HG02885 (cell line): ENCODE data around the gene MMP23B.

Source experiments
- ATAC-seq: cut with Tn5 transposase; IDR thresholded peaks from one replicate; pipeline ENCODE4 v1.9.1; 2021; ENCODE audit warnings: mild to moderate bottlenecking; ENCODE audit not compliant: unreplicated experiment, poor library complexity

The MMP23B gene

DNA sequence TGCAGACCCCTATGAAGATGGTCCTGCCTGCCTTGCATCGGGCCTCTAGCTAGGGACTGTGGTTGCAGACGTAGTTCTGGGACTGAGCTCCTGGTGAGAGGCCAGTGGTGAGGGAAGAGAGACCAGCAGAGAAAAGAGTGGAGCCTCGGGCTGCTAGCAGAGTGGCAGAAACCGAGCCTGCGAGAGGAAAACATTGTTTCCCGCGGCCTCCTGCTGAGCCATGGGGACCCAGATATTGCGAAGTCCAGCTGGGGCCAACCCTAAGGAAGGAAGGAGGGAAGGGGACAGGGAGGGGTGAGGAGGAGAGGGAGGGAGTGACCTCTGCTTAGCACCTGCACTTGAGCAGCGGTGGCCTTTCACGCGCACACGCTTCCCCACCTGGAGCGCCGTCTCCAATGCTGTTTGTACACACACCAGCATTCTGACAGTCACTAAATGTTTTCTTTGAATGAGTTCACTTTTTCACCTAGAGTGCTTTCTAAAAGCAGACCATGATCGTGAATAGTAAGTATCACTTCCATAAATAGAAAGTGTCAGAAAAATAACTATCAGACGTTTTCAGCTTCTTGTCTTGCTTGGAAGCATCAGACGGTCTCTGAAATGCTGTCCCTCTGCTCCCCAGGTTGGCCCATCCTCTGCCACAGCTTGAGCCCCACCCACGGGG, 29.5 kb upstream of the MMP23B start:
- no peak for ATAC-seq

DNA sequence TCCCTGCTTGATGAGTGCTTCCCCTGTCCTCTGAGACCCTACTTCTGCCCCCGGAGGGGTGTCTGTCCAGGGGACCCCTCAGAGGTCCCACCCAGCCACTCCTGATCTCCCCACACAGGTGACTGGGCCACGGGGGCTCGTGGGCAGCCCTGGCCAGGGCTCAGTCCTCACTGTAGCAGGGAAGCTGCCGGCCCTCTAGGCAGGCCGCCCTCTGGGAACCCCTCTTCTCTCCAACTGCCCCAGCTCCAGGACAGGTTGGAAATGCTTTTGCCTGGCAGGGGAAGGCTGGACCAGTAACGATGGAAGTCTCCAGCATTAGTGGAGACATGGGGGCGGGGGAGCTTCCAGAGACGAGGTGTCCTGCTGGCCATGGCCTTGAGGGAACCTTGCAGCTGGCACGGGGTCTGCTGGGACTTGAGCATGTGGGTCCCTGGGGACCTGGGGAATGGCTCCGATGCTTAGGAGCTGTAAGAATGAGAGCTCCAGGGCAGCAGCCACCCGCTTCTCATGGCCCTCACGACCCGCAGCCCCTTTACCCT, 28.9 kb upstream of the MMP23B start:
- ATAC-seq = no peak

DNA sequence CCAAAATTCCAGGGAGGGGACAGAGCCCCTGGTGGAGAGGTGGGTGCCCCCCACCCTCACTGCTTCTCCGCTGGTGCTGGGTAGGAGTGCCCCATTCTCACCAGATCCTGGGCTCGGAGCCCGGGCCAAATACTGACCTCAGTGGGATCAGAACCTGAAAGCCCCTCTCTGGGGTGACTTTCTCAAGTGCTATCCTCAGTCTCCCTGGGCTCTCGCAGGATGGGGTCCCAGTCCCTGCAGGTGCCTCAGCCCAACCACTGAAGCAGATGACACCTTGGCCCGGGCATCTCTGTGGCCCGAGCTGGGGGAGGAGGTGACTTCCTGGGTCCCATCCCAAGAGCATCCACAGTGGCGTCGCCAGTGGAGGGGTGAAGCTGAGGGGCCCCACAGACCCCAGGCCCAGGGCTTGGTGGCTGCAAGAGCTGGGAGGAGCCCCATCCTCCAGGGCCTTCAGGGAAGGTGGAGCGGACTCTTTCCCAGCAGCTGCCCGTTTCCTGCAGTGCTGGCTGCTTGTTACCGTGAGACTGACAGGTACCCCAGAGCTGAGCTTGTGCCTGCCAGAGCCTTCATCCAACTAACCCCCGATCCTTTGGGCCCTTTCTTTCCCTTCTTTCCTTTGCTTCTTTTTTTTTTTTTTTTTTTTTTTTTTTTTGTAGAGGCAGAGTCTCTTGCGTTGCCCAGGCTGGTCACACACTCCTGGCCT, 28.2 kb upstream of the MMP23B start:
- no peak for ATAC-seq

DNA sequence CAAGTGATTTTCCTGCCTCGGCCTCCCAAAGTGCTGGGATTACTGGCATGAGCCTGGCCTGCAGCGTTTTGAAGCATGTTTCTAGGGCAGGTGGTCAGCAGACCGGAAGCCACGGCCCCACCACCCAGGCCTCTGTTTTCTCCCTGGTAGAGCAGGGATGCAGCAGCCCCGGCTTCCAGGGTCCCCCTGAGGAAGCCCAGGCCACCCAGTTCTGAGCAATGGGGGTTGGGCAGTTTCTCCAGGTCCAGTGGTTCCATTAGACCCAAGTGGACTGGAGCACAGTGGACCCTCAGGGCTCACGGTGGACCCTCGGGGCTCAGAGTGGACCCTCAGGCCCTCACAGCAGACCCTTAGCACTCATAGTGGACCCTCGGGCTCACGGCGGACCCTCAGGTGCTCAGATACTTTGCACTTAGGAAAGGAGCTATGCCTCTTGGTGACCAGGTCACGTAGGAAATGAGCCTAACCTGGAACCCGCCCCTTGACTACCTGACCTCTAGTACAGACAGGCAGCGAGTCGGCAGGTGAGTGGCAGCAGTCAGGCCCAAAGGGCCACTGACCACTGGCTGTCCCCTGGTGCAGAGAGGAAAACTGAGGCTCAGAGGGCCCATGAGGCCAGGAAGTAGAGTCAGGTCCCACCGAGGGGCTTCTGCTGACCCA, 27.5 kb upstream of the MMP23B start:
- ATAC-seq = no peak

DNA sequence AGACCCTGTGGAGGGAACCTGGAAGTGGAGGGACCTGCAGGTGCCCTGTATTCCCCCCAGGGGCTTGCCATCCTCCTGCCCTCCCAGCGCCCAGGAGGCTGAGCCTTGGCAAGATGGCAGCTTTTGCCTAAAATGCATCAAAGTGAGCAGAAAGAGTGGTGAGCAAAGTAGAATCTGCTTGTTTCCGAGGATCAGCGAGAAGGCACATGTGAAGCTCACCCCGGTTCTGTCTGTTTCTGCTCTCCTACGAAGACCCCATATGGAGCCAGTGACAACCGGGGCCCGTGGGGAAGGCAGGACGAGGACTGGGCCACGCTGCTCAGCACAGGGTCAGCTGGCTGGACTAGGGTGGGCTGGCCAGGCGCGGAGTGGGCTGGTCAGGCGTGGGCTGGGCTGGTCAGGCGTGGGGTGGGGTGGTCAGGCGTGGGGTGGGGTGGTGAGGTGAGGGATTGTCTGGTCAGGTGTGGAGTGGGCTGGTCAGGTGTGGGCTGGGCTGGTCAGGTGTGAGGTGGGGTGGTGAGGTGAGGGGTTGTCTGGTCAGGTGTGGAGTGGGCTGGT, 26.9 kb upstream of the MMP23B start:
- no peak for ATAC-seq

DNA sequence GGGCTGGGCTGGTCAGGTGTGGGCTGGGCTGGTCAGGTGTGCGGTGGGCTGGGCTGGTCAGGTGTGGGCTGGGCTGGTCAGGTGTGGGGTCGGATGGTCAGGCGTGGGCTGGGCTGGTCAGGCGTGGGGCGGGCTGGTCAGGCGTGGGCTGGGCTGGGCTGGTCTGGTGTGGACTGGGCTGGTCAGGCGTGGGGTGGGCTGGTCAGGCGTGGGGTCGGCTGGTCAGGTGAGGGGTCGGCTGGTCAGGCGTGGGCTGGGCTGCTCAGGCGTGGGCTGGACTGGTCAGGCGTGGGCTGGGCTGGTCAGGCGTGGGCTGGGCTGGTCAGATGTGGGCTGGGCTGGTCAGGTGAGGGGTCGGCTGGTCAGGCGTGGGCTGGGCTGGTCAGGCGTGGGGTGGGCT, 26.2 kb upstream of the MMP23B start:
- ATAC-seq = no peak

DNA sequence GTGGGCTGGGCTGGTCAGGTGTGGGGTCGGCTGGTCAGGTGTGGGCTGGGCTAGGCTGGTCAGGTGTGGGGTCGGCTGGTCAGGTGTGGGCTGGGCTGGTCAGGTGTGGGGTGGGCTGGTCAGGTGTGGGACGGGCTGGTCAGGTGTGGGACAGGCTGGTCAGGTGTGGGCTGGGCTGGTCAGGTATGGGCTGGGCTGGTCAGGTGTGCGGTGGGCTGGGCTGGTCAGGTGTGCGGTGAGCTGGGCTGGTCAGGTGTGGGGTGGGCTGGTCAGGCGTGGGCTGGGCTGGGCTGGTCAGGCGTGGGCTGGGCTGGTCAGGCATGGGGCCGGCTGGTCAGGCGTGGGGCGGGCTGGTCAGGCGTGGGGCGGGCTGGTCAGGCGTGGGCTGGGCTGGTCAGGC, 25.7 kb upstream of the MMP23B start:
- ATAC-seq = no peak

DNA sequence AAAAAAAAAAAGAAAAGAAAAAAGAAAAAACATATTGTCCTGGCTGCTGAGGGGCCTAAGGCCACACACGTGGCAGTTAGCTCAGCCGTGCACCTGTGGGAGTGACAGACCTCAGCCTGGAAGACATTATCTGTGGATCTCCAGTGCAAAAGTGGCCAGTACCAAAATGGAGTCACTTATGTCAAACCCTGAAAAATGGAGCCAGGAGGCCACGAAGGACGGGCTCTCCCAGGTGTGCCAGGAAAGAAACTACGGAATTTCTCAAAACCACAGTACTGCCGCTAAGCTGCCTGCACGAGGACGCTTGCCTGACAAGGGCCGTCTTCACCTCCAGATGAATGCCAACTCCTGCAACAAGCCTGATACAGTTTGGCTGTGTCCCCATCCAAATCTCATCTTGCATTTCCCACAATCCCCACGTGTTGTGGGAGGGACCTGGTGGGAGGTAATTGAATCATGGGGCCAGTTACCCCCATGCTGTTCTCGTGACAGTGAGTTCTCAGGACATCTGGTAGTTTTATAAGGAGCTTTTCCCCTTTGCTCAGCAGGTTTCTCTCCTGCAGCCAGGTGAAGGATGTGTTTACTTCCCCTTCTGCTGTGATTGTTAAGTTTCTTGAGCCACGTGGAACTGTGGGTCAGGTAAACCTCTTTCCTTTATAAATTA, 22.0 kb upstream of the MMP23B start:
- ATAC-seq = no peak

DNA sequence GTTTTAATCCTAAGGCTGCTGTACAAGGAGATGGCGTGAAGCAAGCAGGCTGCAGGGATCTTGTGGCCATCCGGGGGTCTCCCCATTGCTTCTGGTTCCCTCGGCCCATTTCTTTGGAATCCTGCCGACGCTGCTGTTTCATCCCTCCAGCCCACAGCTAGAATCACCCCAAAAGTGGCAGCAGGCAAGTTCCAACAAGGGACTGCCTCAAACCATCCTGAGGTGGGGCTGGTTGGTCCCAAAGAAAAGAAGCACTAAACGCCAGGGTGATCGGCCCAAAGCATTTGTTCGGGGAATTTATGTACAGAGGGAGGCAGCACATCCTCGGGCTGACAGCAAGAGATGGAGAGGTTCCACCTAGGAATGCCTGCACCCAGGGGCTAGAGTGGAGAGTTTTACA, 21.2 kb upstream of the MMP23B start:
- ATAC-seq = no peak

DNA sequence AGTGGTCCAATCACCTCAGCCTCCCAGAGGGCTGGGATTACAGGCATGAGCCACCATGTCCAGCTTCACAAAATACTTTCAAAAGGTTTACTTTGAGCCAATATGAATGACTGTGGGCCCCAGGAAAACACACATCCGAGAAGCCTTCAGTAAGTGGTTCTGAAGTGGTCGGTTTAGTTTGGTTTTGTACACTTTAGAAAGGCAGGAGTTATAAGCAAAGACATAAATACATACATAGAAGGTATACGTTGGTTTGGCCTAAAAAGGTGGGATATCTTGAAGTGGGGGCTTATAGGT, 19.9 kb upstream of the MMP23B start:
- ATAC-seq = no peak

DNA sequence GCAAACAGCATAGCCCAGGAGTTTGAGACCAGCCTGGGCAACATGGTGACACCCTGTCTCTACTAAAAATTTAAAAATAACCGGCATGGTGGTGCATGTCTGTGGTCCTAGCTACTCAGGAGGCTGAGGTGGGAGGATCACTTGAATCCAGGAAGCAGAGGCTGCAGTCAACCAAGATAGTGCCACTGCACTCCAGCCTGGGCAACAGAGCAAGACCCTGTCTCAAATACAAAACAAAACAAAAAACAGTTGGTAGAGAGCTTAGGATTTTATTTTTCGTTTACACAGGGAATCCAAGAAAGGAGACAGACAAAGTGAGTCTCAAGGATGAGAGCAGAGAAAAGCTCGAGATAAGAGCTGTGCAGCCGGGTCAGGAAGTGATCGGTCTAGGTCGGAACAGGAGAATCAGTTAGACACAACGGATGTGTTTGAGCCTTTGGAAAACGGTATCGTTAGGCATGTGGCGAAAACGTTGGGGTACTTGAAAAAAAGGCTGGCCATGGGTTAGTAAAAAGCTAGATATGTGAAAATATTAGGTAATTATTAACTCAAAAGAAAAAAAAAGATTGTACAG, 18.4 kb upstream of the MMP23B start:
- ATAC-seq = no peak

DNA sequence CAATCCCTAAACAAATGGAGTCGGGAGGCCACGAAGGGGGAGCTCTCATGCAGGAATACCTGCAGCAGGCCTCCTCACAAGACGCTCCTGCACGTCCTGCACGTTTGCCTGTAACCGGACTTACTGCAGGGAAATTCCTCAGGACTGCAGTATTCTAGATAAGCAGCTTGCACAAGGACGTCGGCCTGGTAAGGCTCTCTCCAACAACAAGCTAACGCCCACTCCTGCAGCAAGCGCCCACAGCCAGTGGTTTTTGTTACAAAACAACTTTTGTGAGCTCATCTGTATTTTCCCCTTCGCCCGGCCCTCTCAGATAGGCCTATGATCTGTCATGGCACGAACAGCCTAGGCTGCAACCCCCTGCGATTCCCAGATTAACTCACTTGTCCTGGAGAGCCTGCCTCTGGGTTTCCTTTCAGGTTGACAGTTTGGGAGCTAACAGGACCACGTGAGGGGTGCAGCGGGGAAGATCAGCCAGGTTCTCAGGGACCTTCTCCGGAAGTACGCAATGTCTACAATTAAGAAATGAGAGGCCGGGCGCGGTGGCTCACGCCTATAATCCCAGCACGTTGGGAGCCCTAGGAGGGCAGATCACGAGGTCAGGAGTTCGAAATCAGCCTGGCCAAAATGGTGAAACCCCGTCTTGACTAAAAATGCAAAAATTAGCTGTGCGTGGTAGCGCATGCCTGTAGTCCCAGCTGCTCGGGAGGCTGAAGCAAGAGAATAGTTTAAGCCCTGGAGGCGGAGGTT, 17.6 kb upstream of the MMP23B start:
- ATAC-seq = no peak

DNA sequence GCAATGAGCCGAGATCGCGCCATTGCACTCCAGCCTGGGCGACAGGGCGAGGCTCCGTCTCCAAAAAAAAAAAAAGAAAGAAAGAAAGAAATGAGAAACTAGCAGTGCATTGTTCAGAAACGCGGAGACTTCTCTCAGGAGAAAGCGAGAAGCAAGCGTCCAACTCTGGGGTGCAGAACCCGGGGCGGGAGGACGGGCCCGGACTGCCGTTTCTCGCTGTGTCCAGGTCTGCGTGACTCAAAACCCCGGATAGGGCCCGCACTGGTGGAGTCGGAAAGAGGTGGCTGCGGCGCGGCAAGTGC, 17.1 kb upstream of the MMP23B start:
- no peak for ATAC-seq

DNA sequence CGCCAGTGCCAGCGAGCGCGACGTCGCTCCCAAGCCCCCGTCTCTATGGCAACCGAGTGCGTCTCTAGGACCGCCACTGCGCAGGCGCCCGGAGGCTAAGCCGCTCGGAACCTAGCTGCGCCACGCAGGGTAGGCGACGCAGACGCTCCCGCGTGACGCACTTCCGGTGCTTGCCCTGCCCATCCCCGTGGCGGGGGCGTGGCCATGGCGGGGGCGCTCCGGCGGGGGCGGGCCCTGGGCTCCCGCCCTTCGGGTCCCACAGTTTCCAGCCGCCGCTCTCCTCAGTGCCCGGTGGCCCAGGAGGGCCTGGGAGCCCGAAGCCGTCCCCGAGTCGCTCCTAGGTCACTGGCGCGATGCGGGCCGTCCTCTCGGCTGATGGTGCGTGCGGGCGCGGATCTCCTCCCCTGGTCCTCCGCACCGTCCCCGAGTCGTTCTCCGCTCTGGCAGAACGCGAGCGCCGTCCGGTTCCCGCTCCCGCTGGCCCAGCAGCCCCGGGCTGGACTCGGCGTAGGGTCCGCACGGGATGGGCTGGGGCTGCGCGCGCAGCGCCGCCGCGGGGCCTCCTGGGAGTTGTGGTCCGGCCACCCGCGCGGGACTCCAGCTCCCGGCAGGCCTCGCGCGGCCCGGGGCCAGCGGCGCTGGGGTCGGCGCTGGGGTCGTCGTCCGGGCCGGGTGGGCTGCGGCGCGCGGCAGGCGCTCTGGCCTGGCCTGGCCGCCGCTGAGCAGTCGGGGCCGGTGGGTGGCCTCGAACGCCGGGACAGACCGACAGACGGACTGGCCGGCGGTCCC, 16.5 kb upstream of the MMP23B start, which contains the start of gene MIB2:
TSS of gene MIB2 (plus strand) at position 245 of the 789 bp plus-strand sequence. CDS start 7,953 bp downstream, outside the sequence.
- ATAC-seq = peak; percentile 86

DNA sequence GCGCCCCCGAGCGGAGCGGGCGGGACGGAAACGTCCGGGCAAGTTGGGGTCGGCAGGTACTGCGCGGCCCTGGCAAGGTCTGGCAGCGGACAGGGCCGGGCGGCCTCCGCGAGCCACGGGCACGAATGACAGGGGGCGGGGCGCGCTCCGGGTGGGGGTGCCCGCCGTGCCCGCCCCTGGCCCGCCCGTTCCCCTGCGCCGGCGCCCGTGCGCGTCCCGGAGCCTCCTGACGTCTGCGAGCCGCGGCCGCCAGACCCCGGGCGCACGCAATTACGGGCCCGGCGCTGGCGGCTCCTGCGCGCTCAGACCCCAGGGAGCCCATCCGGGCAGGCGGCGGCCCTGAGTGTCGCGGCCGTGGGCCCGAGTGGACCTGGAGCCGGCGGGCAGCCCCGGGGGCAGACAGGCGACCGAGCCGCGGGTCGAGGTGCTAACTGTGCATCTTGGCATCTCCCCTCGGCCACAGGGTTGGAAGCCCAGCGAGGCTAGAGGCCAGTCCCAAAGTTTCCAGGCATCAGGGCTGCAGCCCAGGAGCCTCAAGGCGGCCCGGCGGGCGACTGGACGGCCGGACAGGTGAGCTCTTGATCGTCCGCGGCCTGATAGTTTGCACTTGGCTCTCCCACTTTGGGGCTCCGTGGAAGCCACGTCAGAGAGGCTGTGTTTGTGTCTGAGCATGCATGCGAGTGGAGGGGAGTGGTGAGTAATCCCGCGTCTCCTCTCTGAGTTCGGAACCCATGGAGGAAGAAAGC, 15.8 kb upstream of the MMP23B start:
- peak; percentile 15 for ATAC-seq

DNA sequence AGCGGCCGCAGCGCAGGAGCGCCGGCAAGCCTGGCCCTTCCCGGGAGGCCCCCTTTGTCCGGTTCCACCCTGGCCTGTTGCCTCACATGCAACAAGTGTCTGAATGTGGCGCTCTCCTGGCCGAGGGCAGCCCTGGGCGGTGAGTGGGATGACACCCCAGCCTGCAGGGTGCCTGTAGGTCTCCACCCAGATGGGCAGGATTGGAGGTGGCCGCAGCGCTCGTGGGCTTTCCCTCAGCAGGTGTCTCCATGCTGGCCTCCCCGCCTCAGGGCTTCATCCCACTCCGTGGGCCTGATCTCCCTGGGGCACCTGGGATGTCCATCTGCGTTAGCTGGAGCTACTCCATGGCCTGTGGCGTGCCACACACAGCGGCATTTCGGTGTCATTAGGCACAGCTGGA, 15.1 kb upstream of the MMP23B start:
- ATAC-seq = no peak

DNA sequence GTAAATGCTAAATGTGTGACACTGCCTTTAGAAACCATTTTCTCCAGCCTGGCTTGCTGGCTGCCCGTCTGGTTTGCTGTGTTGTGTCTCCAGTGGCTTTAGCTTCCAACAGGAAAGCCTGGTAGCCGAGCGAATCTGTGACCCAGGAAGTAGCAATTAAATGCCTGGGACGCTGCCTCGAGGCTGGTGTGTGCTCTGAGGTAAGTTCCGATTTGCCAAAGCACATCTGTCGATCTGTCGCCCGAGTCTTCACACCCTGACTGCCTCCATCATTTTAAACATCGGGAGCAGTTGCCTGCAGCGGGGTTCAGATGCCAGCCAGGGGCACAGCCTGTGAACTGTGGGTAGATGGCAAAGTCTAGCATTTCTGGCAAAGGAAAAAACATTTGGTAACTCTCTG, 14.5 kb upstream of the MMP23B start:
- no peak for ATAC-seq

DNA sequence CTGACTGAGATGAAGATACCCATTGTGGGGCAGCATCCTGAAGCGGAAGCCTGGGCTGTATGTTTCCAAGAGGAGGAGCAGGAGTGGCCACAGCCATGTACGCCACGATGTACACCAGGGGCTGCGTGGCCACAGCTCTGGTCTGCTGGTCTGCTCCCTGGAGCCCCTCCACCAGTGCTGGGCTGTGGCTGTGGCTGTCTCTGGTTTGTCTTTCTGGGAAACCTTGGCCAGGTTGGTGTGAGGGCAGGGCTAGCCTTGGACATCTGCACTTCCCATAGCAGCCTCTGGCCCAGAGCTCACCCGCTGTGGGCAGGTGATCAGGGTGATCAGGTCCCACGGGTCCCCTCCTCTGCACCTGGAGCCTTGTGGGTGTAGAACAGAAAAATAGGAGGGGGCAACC, 14.0 kb upstream of the MMP23B start:
- ATAC-seq = no peak
